ENCODE measurements around the gene CLIP1.
"Not testable (repeated sequence)": the region's sequence is repeated elsewhere in the genome, so short reads cannot be mapped to it uniquely, and the experiment has no call there.

The CLIP1 gene

GRCh38 chr12:122435186-122435585 is 12.7 kb upstream of the CLIP1 start:
- no peak for DNase-seq (ENCODE audit: low spot score)

- DNase-seq (ENCODE audit: low spot score) = not testable (repeated sequence)
Measured at GRCh38 chr12:122429043-122429442, 6.6 kb upstream of the CLIP1 start.

GRCh38 chr12:122427403-122427802 is 4.9 kb upstream of the CLIP1 start:
- no peak for DNase-seq (ENCODE audit: low spot score)

GRCh38 chr12:122423258-122424165 is 1.0 kb upstream of the CLIP1 start:
- peak; percentile 42 for DNase-seq (ENCODE audit: low spot score)

- peak; percentile 42 for DNase-seq (ENCODE audit: low spot score)
Measured at GRCh38 chr12:122422730-122423257, 325 bp upstream of the CLIP1 start.

- DNase-seq (ENCODE audit: low spot score) = peak; percentile 30
Measured at GRCh38 chr12:122421187-122421820, 1.2 kb downstream of the CLIP1 start.

GRCh38 chr12:122420471-122421162 is 1.9 kb downstream of the CLIP1 start:
- DNase-seq (ENCODE audit: low spot score) = no peak

GRCh38 chr12:122419094-122419493 is 3.4 kb downstream of the CLIP1 start:
- DNase-seq (ENCODE audit: low spot score) = not testable (repeated sequence)

GRCh38 chr12:122415665-122416064 is 6.8 kb downstream of the CLIP1 start:
- not testable (repeated sequence) for DNase-seq (ENCODE audit: low spot score)

- no peak for DNase-seq (ENCODE audit: low spot score)
Measured at GRCh38 chr12:122413516-122414404, 8.7 kb downstream of the CLIP1 start.

GRCh38 chr12:122412851-122413433 is 9.5 kb downstream of the CLIP1 start:
- no peak for DNase-seq (ENCODE audit: low spot score)

GRCh38 chr12:122411537-122411936 is 10.9 kb downstream of the CLIP1 start:
- no peak for DNase-seq (ENCODE audit: low spot score)

GRCh38 chr12:122407208-122407607 is 15.3 kb downstream of the CLIP1 start:
- DNase-seq (ENCODE audit: low spot score) = no peak

GRCh38 chr12:122406701-122407164 is 15.7 kb downstream of the CLIP1 start:
- no peak for DNase-seq (ENCODE audit: low spot score)

- DNase-seq (ENCODE audit: low spot score) = no peak
Measured at GRCh38 chr12:122403831-122404230, 18.6 kb downstream of the CLIP1 start.

- no peak for DNase-seq (ENCODE audit: low spot score)
Measured at GRCh38 chr12:122403115-122403770, 19.2 kb downstream of the CLIP1 start.

- no peak for DNase-seq (ENCODE audit: low spot score)
Measured at GRCh38 chr12:122402264-122402663, 20.2 kb downstream of the CLIP1 start.

- DNase-seq (ENCODE audit: low spot score) = peak; percentile 74
Measured at GRCh38 chr12:122399592-122400373, 22.7 kb downstream of the CLIP1 start.

GRCh38 chr12:122399254-122399591 is 23.2 kb downstream of the CLIP1 start:
- no peak for DNase-seq (ENCODE audit: low spot score)

- not testable (repeated sequence) for DNase-seq (ENCODE audit: low spot score)
Measured at GRCh38 chr12:122397981-122398380, 24.5 kb downstream of the CLIP1 start.
